ENCODE measurements around the gene MACC1.
"Not testable (repeated sequence)": the region's sequence is repeated elsewhere in the genome, so short reads cannot be mapped to it uniquely, and the experiment has no call there.

Gene MACC1

GRCh38 chr7:20124087-20124486 is 93.1 kb downstream of the MACC1 start:
- not testable (repeated sequence) for DNase-seq

- not testable (repeated sequence) for DNase-seq
These were observed 94.4 kb downstream of the MACC1 start for GRCh38 chr7:20122653-20123316.

GRCh38 chr7:20122073-20122472 is 95.1 kb downstream of the MACC1 start:
- no peak for DNase-seq

- no peak for DNase-seq
These were observed 95.8 kb downstream of the MACC1 start for GRCh38 chr7:20121404-20121803.

GRCh38 chr7:20120611-20121168 is 96.5 kb downstream of the MACC1 start:
- not testable (repeated sequence) for DNase-seq

- no peak for DNase-seq
These were observed 100.3 kb downstream of the MACC1 start for GRCh38 chr7:20116869-20117268.

GRCh38 chr7:20114468-20114867 is 102.7 kb downstream of the MACC1 start:
- DNase-seq: peak; percentile 9

- DNase-seq: no peak
These were observed 103.7 kb downstream of the MACC1 start for GRCh38 chr7:20113427-20114027.

GRCh38 chr7:20112696-20113095 is 104.5 kb downstream of the MACC1 start:
- DNase-seq: no peak

- no peak for DNase-seq
These were observed 105.2 kb downstream of the MACC1 start for GRCh38 chr7:20111821-20112542.

GRCh38 chr7:20107582-20107981 is 109.6 kb downstream of the MACC1 start:
- no peak for DNase-seq

GRCh38 chr7:20104696-20105095 is 112.5 kb downstream of the MACC1 start:
- DNase-seq: no peak

- DNase-seq: no peak
These were observed 114.2 kb downstream of the MACC1 start for GRCh38 chr7:20102982-20103381.

GRCh38 chr7:20095862-20096261 is 121.3 kb downstream of the MACC1 start:
- DNase-seq: no peak

GRCh38 chr7:20095436-20095835 is 121.7 kb downstream of the MACC1 start:
- no peak for DNase-seq

- DNase-seq: no peak
These were observed 127.8 kb downstream of the MACC1 start for GRCh38 chr7:20089431-20089830.

- no peak for DNase-seq
These were observed 132.1 kb downstream of the MACC1 start for GRCh38 chr7:20085086-20085485.

Measured in CD4-positive, alpha-beta T cell treated with Interleukin-12 subunit alpha and Interleukin-12 subunit beta, for 1 hour (primary cell).